ENCODE results near the gene HIP1R.
"Not testable (repeated sequence)": the region's sequence is repeated elsewhere in the genome, so short reads cannot be mapped to it uniquely, and the experiment has no call there.

HIP1R gene

DNA sequence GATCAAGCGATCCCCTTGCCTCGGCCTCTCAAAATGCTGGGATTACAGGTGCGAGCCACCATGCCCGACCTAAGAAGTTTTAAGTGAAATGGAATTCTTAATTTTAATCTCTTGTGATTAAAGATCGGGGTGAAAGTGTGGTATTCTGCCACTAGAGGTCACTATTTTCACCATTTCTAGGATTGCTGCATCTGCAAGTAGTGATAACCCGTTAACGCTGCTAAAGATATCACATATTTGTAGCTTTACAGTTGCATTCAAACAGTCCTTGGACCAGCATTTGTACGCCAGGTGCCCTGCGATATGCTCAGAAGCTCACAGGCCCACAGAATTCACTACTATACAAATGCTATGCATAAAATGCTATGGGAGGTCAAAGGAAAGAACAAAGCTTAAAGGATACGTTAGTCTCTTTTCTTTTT is 41.6 kb upstream of the HIP1R start:
- DNase-seq (ENCODE audit: extremely low read depth, low read depth), result peak; percentile 45
- TF ChIP-seq, protein P1, sequence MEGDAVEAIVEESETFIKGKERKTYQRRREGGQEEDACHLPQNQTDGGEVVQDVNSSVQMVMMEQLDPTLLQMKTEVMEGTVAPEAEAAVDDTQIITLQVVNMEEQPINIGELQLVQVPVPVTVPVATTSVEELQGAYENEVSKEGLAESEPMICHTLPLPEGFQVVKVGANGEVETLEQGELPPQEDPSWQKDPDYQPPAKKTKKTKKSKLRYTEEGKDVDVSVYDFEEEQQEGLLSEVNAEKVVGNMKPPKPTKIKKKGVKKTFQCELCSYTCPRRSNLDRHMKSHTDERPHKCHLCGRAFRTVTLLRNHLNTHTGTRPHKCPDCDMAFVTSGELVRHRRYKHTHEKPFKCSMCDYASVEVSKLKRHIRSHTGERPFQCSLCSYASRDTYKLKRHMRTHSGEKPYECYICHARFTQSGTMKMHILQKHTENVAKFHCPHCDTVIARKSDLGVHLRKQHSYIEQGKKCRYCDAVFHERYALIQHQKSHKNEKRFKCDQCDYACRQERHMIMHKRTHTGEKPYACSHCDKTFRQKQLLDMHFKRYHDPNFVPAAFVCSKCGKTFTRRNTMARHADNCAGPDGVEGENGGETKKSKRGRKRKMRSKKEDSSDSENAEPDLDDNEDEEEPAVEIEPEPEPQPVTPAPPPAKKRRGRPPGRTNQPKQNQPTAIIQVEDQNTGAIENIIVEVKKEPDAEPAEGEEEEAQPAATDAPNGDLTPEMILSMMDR (IDR thresholded peaks at IDR 0.05; ENCODE audit: low read depth, low read length, missing control alignments), result peak; percentile 59
- H3K4me3 ChIP-seq (replicated peaks; ENCODE audit: low read depth, low read length), result no peak overlapping the region

DNA sequence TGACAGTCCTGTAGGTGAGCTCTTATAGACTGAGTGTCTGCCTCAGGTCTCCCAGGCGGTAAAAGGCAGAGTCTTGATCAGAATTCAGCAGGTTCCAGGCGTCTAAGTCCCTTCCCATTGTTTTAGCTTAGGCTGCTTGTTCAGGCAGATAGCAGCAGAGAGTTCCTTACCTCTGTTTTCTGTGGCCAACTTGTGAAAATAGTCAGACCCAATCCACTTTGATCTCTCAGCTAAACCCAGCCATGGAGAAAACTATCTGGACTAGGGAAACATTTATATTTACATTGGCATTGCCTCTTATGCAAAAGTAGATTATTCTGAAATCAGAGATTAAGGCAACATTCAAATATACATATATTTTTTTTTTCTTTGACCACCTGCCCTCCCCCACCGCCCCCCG is 39.5 kb upstream of the HIP1R start:
- H3K4me3 ChIP-seq (replicated peaks; ENCODE audit: low read depth, low read length), result no peak overlapping the region
- TF ChIP-seq, protein P1 (IDR thresholded peaks at IDR 0.05; ENCODE audit: low read depth, low read length, missing control alignments), result no peak
- DNase-seq (ENCODE audit: extremely low read depth, low read depth), result no peak

DNA sequence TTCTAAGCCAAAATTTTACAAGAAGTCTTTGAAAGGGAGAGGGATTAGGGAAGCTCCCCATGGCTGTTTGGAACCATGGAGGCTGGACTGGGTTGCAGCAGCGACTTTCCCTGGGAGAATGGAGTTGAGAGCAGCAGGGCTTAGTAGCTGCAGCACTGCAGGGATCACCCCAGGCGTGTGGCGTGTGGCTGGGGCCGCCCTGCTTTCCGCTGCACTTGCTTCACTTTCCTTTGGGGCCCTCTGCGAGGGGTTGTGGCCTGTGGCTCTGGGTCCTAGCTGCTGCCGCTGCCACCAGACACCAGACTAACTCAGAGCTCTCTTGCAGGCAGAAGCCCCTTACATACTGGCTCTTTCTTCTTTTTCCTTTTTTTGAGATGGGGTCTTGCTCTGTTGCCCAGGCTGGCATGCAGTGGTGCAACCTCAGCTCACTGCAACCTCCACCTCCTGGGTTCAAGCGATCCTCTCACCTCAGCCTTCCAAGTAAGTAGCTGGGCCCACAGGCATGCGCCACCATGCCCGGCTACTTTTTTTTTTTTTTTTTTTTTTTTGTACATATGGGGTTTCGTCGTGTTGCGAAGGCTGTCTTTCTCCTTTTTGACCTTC is 35.5 kb upstream of the HIP1R start:
- H3K4me3 ChIP-seq (replicated peaks; ENCODE audit: low read depth, low read length), result no peak overlapping the region
- DNase-seq (ENCODE audit: extremely low read depth, low read depth), result no peak
- TF ChIP-seq, protein P1 (IDR thresholded peaks at IDR 0.05; ENCODE audit: low read depth, low read length, missing control alignments), result no peak

DNA sequence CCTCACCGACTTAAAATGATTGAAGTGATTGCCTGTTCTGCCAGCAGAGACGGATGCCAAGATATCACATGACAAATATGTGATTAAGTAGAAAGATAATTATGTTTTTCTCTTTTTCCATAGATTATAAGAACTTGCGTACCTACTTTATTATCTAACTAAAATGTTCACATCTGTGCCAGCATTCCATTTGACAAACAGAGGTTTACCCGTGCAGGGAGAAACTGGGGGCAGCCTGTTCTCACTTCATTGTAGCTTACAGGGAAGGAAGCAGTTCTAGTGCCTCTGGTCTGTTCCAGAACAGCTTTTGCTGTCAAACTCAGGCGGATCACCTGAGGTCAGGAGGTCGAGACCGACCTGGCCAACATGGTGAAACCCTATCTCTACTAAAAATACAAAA is 31.3 kb upstream of the HIP1R start:
- H3K4me3 ChIP-seq (replicated peaks; ENCODE audit: low read depth, low read length), result no peak overlapping the region
- no peak for DNase-seq (ENCODE audit: extremely low read depth, low read depth)
- TF ChIP-seq, protein P1 (IDR thresholded peaks at IDR 0.05; ENCODE audit: low read depth, low read length, missing control alignments), result no peak

DNA sequence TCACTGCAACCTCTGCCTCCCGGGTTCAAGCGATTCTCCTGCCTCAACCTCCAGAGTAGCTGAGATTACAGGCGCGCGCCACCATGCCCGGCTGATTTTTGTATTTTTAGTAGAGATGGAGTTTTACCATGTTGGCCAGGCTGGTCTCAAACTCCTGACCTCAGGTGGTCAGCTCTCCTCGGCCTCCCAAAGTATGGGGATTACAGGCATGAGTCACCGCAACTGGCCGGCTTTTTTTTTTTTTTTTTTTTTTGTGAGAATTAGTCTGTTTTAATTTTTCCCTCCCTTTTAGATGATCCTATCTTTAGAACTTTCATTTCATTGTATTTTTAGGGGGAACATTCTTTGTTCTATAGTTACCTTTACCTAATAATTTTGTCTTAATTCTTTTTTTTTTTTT is 30.3 kb upstream of the HIP1R start:
- not testable (repeated sequence) for DNase-seq (ENCODE audit: extremely low read depth, low read depth); H3K4me3 ChIP-seq (replicated peaks; ENCODE audit: low read depth, low read length)

DNA sequence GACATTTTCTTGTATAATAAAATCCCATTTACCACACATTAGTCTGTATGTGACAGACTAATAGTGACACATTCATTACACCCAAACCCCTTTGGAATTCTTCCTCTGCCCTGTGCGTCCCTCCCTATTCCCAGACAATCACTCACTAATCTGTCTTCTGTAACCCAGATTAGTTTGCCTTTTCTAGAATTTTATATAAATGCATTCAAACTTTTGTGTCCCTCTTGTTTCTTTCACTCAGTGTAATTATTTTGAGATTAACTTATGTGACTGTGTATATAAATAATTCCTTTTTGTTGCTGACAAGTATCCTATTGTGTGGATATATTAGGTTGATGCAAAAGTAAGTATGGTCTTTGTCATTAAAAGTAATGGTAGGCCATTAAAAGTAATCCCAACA is 27.6 kb upstream of the HIP1R start:
- no peak overlapping the region for H3K4me3 ChIP-seq (replicated peaks; ENCODE audit: low read depth, low read length)
- no peak for DNase-seq (ENCODE audit: extremely low read depth, low read depth)
- TF ChIP-seq, protein P1 (IDR thresholded peaks at IDR 0.05; ENCODE audit: low read depth, low read length, missing control alignments), result no peak

DNA sequence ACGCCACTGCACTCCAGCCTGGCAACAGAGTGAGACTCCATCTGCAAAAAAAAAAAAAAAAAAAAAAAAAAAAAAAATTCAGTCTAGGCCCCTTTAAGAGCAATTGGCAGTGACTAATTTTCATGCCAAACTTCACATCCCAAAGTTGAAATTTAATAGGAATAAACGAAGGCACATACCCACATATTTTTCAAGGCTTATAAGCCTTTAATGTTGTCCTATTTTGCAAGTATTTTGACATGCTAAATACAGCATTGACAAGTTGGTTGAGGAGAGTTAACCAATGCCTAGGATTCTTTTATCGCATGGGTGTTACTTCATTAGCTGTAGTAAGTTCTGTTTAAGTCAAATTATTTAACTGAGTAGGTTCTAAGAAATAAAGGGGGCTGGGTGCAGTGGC is 23.5 kb upstream of the HIP1R start:
- no peak overlapping the region for H3K4me3 ChIP-seq (replicated peaks; ENCODE audit: low read depth, low read length)
- TF ChIP-seq, protein P1 (IDR thresholded peaks at IDR 0.05; ENCODE audit: low read depth, low read length, missing control alignments), result no peak
- DNase-seq (ENCODE audit: extremely low read depth, low read depth), result no peak

Data from HFF-Myc (cell line).